Epithelial cell of proximal tubule (primary cell): ENCODE measurements around the gene FMN2. TPM values are rescaled to one million over a fixed set of nuclear protein-coding genes. Genes with fewer than 3 reads are reported as not detected.
"Not testable (repeated sequence)": the region's sequence is repeated elsewhere in the genome, so short reads cannot be mapped to it uniquely, and the experiment has no call there.

ENCODE experiments used
- DNase-seq: peaks from one replicate; pipeline ENCODE4 v3.0.0-alpha.2; 2011; ENCODE audit warnings: low read depth
- H3K4me3 ChIP-seq: 2 replicates; pipeline ENCODE4 v1.5.1; 2011; ENCODE audit warnings: low read depth, mild to moderate bottlenecking, low read length
- CTCF ChIP-seq: conservative IDR thresholded peaks from 2 replicates; pipeline ENCODE4 v1.5.1; 2012; ENCODE audit warnings: low read depth, mild to moderate bottlenecking, low read length
- total RNA-seq: library from RNA; depleted of rRNA; stranded (reverse); fragments of >200 nt; gene quantifications from 2 replicates; pipeline ENCODE4 v1.2.3, GENCODE V29; 2015

The FMN2 gene
- total RNA-seq, 1 donor from 2014 or later = 0.86 TPM

- TF ChIP-seq CTCF = no peak
- no peak for DNase-seq
- H3K4me3 ChIP-seq = no peak overlapping the region
Measured at GRCh38 chr1:240171907-240172306, 80.2 kb downstream of the FMN2 start.

DNA sequence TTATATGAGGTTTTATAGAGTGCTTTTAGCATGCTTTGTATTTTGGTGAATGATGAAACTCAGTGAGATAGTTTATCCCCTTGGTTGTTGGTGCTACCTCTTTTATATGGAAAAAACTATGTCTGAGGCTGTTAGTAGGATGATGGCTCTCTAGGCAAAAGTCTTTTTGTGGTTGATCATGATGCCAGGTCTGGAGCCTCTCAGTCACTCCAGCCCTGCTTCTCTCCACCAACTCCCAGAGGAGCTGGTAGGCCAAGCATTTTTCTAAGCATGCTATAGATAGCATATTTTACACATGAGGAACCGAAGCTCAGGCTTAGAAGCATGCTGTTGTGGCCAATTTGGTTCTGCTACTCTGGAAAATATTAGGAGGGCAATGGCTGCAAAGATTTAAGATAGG is 82.2 kb downstream of the FMN2 start:
- H3K4me3 ChIP-seq = no peak overlapping the region
- DNase-seq = no peak
- TF ChIP-seq CTCF = no peak

DNA sequence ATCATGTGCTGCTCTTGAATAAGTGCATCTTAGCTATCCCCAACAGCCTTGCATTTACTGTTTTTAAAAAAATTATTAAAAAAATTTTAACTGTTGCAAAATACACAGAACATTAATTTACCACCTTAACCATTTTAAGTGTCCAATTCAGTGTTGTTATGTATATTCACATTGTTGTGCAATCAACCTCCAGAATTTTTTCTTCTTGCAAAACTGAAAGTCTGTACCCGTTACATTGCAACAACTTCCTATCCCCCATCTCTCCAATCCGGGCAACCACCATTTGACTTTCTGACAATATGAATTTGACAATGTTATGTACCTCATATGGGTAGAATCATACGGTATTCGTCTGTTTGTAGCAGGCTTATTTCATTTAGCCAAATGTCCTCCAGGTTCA is 83.1 kb downstream of the FMN2 start:
- no peak overlapping the region for H3K4me3 ChIP-seq
- no peak for DNase-seq
- TF ChIP-seq CTCF = no peak

DNA sequence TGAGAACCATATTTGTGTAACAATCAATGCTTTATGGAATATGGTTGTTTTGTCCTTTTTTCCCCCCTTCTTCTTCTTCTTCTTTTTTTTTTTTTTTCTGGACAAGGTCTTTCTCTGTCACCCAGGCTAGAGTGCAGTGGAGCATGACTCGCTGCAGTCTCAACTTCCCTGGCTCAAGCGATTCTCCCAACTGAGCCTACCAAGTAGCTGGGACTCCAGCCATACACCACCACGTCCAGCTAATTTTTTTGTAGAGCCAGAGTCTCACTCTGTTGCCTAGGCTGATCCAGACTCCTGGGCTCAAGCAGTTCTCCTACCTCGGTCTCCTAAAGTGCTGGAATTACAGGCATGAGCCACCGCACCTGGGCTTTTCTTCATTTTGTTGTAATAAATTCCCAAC is 86.7 kb downstream of the FMN2 start:
- no peak overlapping the region for H3K4me3 ChIP-seq
- DNase-seq = no peak
- no peak for TF ChIP-seq CTCF

DNA sequence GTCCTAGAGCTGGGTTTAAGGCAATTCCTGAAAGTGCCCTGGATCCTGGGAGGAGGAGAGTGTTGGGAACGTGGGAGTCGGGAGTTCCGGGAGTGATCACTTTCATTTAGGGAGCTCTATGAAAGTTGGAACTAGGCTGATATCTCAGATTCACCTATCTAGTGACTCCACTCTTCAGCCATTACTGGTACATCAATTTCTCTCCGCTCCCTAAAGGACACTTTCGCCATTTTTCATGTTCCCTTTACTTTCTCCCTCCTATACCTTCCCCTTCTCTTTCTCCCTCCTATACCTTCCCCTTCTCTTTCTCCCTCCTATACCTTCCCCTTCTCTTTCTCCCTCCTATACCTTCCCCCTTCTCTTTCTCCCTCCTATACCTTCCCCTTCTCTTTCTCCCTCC is 93.0 kb downstream of the FMN2 start:
- DNase-seq, H3K4me3 ChIP-seq: not testable (repeated sequence)

DNA sequence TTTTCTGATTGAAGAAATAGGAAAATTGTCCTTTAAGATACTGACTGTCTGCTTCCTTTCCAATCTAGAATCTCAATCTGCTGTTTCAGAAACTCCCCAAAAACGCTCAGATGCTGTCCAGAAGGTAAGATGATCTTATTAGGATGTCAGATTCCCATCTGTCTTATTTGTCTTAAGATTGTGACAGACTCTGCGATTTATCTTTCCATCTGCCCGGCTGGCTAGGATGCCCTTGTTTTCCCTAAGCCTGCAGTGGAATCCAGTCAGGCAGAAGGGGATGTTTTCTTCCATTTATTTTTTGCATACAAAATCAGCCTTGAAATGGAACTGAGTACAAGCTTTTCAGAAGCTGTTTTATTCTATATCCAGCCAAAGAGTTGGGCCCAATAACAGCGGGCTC is 96.5 kb downstream of the FMN2 start:
- DNase-seq = no peak
- no peak for TF ChIP-seq CTCF

GRCh38 chr1:240189386-240189989 is 97.8 kb downstream of the FMN2 start:
- no peak overlapping the region for H3K4me3 ChIP-seq
- DNase-seq = no peak
- TF ChIP-seq CTCF = peak; percentile 81

More for the DNA sequence above, 96.5 kb downstream of the FMN2 start:
- no peak overlapping the region for H3K4me3 ChIP-seq

DNA sequence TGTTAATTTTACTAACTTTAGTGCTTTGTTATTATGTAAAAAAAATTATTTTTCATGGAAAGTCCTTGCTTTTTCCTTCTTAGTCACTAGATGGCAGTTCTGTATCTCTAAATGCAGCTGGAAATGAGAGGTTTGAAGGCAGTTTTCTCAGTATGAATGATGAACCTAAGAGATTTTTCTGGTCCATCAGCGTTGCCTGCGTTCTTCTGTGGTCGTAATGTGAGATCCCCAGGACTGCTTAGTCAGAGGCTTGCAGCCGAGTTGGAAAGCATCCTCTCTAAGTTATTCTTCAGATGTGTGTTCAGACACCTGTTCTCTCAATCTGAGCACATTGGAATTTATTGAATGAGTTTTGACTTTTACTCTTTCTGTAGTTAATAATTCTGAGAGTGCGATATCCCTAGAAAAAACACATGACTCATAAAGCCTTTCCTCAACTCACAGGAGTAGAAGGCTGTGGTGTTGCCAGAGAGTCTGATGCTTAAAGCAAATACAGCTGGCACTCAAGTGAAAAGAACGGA is 99.3 kb downstream of the FMN2 start:
- TF ChIP-seq CTCF = peak; percentile 59
- no peak overlapping the region for H3K4me3 ChIP-seq
- peak; percentile 68 for DNase-seq
